ENCODE measurements around the gene CAMK2D.

- no peak for TF ChIP-seq CTCF (IDR thresholded peaks at IDR 0.05)
- no peak for TF ChIP-seq EP300 (IDR thresholded peaks at IDR 0.05)
Observed at GRCh38 chr4:113594231-113594556, 167.3 kb downstream of the CAMK2D start.

Measured in esophagus muscularis mucosa (tissue), 3 donors.